ENCODE data around the gene FBXO44.

DNA sequence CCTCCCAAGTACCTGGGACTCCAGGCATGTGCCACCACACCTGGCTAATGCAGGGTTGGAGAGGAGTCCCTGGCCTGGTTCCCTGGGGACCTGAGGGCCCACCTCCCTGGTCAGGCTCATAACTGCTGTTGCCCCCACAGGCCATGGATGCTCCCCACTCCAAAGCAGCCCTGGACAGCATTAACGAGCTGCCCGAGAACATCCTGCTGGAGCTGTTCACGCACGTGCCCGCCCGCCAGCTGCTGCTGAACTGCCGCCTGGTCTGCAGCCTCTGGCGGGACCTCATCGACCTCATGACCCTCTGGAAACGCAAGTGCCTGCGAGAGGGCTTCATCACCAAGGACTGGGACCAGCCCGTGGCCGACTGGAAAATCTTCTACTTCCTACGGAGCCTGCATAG is 13.8 kb downstream of the FBXO44 start:
- TF ChIP-seq, protein P1, sequence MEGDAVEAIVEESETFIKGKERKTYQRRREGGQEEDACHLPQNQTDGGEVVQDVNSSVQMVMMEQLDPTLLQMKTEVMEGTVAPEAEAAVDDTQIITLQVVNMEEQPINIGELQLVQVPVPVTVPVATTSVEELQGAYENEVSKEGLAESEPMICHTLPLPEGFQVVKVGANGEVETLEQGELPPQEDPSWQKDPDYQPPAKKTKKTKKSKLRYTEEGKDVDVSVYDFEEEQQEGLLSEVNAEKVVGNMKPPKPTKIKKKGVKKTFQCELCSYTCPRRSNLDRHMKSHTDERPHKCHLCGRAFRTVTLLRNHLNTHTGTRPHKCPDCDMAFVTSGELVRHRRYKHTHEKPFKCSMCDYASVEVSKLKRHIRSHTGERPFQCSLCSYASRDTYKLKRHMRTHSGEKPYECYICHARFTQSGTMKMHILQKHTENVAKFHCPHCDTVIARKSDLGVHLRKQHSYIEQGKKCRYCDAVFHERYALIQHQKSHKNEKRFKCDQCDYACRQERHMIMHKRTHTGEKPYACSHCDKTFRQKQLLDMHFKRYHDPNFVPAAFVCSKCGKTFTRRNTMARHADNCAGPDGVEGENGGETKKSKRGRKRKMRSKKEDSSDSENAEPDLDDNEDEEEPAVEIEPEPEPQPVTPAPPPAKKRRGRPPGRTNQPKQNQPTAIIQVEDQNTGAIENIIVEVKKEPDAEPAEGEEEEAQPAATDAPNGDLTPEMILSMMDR (IDR thresholded peaks at IDR 0.05) = no peak
- TF ChIP-seq POLR2A (IDR thresholded peaks at IDR 0.05) = no peak
